GM21360 (cell line): ENCODE data around the gene TMEM163.
"Not testable (repeated sequence)": the region's sequence is repeated elsewhere in the genome, so short reads cannot be mapped to it uniquely, and the experiment has no call there.

Experiments
- ATAC-seq: cut with Tn5 transposase; IDR thresholded peaks from one replicate; pipeline ENCODE4 v1.9.1; 2021; ENCODE audit warnings: mild to moderate bottlenecking, moderate library complexity; ENCODE audit not compliant: unreplicated experiment

Gene TMEM163

GRCh38 chr2:134723742-134724141, 4.9 kb upstream of the TMEM163 start:
- ATAC-seq = not testable (repeated sequence)

- ATAC-seq = no peak
These were observed 3.9 kb upstream of the TMEM163 start for GRCh38 chr2:134722728-134723127.

- no peak for ATAC-seq
These were observed 2.8 kb upstream of the TMEM163 start for GRCh38 chr2:134721596-134721995.

- peak; percentile 33 for ATAC-seq
These were observed 580 bp downstream of the TMEM163 start for GRCh38 chr2:134718023-134718816.

GRCh38 chr2:134717286-134718022, 1.3 kb downstream of the TMEM163 start:
- ATAC-seq = no peak

GRCh38 chr2:134716721-134717243, 2.0 kb downstream of the TMEM163 start:
- ATAC-seq = no peak

- no peak for ATAC-seq
These were observed 2.7 kb downstream of the TMEM163 start for GRCh38 chr2:134715932-134716643.

GRCh38 chr2:134714228-134714627, 4.6 kb downstream of the TMEM163 start:
- no peak for ATAC-seq

- no peak for ATAC-seq
These were observed 5.2 kb downstream of the TMEM163 start for GRCh38 chr2:134713606-134714005.

GRCh38 chr2:134713176-134713575, 5.6 kb downstream of the TMEM163 start:
- ATAC-seq = no peak

GRCh38 chr2:134712736-134713135, 6.1 kb downstream of the TMEM163 start:
- no peak for ATAC-seq

GRCh38 chr2:134712299-134712698, 6.5 kb downstream of the TMEM163 start:
- ATAC-seq = no peak

- no peak for ATAC-seq
These were observed 7.1 kb downstream of the TMEM163 start for GRCh38 chr2:134711692-134712091.

GRCh38 chr2:134707330-134707676, 11.5 kb downstream of the TMEM163 start:
- no peak for ATAC-seq

GRCh38 chr2:134706587-134707329, 12.0 kb downstream of the TMEM163 start:
- no peak for ATAC-seq

- no peak for ATAC-seq
These were observed 12.8 kb downstream of the TMEM163 start for GRCh38 chr2:134705861-134706586.

GRCh38 chr2:134704173-134704572, 14.6 kb downstream of the TMEM163 start:
- ATAC-seq = no peak

- ATAC-seq = no peak
These were observed 15.4 kb downstream of the TMEM163 start for GRCh38 chr2:134703426-134703825.

GRCh38 chr2:134700730-134701129, 18.1 kb downstream of the TMEM163 start:
- no peak for ATAC-seq

- no peak for ATAC-seq
These were observed 24.4 kb downstream of the TMEM163 start for GRCh38 chr2:134694411-134694810.
